ENCODE results near the gene MCMBP.

DNA sequence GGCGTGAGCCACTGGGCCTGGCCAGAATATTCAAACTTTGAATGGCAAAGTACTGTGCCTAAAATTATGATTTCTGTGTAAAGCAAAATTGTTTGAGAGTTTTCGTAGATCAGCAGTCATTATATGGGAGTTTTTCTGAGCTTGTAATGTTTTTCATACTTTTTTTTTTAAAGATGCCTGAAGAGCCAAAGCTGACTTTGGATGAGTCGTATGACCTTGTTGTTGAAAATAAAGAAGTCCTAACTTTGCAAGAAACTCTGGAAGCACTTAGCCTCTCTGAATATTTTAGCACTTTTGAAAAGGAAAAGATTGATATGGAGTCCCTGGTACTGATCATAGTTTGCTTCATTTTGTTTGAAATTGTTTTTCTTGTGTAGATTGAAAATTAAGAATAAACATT lies 46.6 kb upstream of the MCMBP start:
- TF ChIP-seq CTCF (IDR thresholded peaks at IDR 0.05): no peak
- TF ChIP-seq POLR2A (IDR thresholded peaks at IDR 0.05): no peak
